Nephron progenitor cell (in vitro differentiated cells): ENCODE data around the gene PCDH1.

Experiments
- DNase-seq: peaks from one replicate; pipeline ENCODE4 v3.0.0; 2021
- H3K27ac Mint-ChIP-seq: 2 replicates; pipeline ENCODE4 v1.8.0; 2021; ENCODE audit warnings: mild to moderate bottlenecking, moderate library complexity, mixed read lengths
- H3K27me3 Mint-ChIP-seq: 2 replicates; pipeline ENCODE4 v1.8.0; 2021; ENCODE audit warnings: mild to moderate bottlenecking, low read depth, mixed read lengths; ENCODE audit not compliant: poor library complexity
- H3K36me3 Mint-ChIP-seq: 2 replicates; pipeline ENCODE4 v1.8.0; 2021; ENCODE audit warnings: low read depth, mixed read lengths
- H3K4me1 Mint-ChIP-seq: 2 replicates; pipeline ENCODE4 v1.8.0; 2021; ENCODE audit warnings: mixed read lengths
- H3K4me3 Mint-ChIP-seq: 2 replicates; pipeline ENCODE4 v1.8.0; 2021; ENCODE audit warnings: mild to moderate bottlenecking, moderate library complexity, mixed read lengths
- H3K9me3 Mint-ChIP-seq: 2 replicates; pipeline ENCODE4 v1.8.0; 2021; ENCODE audit warnings: mild to moderate bottlenecking, moderate library complexity, mixed read lengths
- TF ChIP-seq, protein P1 (sequence below): fragments of 200-600 bp; sonication (generic); IDR thresholded peaks from 2 replicates; pipeline ENCODE4 v1.5.0; 2021; ENCODE audit warnings: antibody characterized with exemption

Gene PCDH1

DNA sequence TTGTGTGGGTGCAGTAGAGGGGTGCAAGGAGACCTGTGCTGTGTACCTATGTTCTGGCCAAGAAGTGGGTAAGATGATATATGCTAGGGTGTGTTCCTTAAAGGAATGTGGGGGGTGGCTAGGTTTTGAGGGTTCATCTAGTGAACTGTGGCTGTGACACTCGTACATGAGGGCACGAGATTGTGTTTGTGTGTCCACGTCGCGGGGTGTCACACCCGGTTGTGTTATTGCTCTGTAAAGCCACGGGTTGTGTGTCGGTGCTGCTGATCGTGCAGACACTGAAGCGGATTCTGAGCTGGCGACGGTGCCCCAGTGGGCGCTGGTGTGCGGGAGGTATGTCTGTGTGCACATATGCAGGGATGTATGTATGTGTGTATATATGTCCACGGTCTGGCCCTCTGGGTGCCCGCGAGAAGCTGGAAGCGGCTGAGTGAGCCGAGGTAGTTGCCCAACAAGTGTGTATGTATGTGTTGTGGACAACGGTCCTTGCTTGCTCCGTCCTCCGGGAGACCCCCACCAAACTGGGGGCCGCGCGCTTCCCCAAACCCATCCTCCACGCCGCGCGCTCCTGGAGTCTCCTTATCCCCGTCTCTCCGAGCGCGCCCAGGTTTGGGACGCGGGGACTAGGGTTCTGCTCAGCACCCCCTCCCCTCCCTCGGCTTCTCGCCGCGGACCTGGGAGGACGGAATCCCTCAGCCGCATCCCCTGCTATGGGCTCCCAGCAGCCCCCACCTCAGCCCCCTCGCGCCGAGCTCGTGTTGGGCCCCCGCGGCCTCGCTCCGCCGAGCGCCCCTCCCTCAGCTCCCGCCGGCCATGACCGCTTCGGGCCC, 639 bp downstream of the PCDH1 start:
- DNase-seq: peak; percentile 31
- H3K36me3 Mint-ChIP-seq: no peaks in the 10 kb centered on the region
- H3K27ac Mint-ChIP-seq: no peak overlapping the region
- peak overlapping the region; percentile 83 for H3K4me3 Mint-ChIP-seq
- no peaks in the 10 kb centered on the region for H3K9me3 Mint-ChIP-seq
- H3K4me1 Mint-ChIP-seq: peaks cover 55% of the 10 kb centered on the region
- peaks cover 96% of the 10 kb centered on the region for H3K27me3 Mint-ChIP-seq
- TF ChIP-seq, protein P1, sequence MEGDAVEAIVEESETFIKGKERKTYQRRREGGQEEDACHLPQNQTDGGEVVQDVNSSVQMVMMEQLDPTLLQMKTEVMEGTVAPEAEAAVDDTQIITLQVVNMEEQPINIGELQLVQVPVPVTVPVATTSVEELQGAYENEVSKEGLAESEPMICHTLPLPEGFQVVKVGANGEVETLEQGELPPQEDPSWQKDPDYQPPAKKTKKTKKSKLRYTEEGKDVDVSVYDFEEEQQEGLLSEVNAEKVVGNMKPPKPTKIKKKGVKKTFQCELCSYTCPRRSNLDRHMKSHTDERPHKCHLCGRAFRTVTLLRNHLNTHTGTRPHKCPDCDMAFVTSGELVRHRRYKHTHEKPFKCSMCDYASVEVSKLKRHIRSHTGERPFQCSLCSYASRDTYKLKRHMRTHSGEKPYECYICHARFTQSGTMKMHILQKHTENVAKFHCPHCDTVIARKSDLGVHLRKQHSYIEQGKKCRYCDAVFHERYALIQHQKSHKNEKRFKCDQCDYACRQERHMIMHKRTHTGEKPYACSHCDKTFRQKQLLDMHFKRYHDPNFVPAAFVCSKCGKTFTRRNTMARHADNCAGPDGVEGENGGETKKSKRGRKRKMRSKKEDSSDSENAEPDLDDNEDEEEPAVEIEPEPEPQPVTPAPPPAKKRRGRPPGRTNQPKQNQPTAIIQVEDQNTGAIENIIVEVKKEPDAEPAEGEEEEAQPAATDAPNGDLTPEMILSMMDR: no peak

DNA sequence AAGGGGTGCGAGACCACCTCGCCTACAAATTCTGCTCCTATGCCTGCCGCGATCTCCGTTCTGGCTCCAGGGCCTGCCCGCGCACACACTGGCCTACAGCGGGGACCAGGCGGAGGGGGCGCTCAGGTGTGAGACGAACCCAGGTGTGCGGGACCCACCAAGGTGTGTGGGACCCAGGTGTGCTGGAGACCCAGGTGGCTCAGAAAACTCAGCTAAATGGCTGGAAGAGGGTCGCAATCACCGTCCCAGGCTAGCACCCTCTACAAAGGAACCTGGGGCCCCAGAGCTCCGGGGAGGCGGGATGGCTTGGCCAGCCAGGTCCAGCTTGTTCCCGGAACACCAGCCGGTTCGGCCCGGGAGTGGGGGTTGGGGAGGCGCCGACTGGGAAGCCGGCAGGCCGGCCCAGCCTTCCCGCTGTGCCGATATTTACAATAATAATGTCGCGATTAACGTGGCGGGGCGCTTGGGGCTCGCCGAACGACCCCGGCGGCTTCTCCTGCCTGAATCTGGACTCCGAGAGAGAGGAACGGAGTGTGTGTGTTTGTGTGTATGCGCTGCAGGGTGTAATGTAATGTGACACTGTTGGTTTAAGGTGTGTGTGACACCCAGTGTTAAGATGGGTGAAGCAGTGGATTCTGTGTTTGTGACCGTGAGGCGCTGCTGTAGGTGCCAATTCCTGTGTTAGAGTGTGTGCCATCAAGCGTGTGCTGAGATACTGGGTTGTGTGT, 1.4 kb downstream of the PCDH1 start:
- DNase-seq: peak; percentile 30
- Mint-ChIP-seq H3K36me3 (no peaks in the 10 kb centered on the region), H3K9me3 (no peaks in the 10 kb centered on the region), H3K27ac (no peak overlapping the region), H3K4me3 (peak overlapping the region; percentile 83), H3K4me1 (peaks cover 48% of the 10 kb centered on the region), H3K27me3 (peaks cover 95% of the 10 kb centered on the region)
- TF ChIP-seq, protein P1: no peak

DNA sequence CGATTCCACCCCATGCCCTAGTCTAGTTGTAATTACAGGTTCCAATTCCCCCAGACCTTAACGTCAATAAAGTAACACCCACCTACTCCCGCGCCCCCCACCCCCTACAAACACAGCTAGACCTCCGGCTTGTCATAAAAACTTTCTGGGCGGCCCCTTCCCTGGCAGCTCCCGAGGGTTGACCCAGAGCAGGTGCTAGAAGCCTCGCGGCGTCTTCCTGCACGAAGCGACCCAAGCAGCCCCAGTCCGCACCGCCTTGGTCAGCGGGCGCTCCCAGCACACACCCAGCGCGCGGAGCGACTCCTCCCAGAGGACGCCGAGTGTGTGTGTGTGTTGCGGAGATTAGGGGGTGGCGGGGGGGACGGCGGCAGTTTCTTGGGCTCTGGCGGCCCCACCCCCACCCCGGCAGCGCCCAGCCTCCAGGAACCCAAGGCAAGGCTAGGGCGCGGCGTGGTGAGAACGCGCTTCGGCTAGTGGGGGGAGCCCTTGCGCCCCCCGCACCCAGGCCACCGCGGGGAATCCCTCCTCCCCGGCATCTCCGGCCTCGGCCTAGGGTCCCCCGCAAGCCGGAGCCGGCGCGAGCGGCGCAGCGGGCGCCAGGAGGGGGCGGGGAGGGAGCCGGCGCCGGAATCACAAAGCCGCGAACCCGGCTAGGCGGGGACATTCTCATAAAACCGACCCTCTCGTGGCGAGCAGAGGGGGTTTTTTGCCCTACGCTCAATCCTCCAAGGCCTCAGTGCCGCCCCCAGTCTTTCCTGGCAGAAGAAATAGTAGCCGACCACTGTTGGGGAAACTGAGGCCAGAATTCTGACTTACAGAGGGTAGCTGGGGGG, 2.2 kb downstream of the PCDH1 start:
- peak; percentile 54 for DNase-seq
- Mint-ChIP-seq H3K27ac (no peak overlapping the region), H3K27me3 (peaks cover 95% of the 10 kb centered on the region), H3K36me3 (no peaks in the 10 kb centered on the region), H3K4me1 (peaks cover 49% of the 10 kb centered on the region), H3K4me3 (peak overlapping the region; percentile 70), H3K9me3 (no peaks in the 10 kb centered on the region)
- TF ChIP-seq, protein P1: no peak

DNA sequence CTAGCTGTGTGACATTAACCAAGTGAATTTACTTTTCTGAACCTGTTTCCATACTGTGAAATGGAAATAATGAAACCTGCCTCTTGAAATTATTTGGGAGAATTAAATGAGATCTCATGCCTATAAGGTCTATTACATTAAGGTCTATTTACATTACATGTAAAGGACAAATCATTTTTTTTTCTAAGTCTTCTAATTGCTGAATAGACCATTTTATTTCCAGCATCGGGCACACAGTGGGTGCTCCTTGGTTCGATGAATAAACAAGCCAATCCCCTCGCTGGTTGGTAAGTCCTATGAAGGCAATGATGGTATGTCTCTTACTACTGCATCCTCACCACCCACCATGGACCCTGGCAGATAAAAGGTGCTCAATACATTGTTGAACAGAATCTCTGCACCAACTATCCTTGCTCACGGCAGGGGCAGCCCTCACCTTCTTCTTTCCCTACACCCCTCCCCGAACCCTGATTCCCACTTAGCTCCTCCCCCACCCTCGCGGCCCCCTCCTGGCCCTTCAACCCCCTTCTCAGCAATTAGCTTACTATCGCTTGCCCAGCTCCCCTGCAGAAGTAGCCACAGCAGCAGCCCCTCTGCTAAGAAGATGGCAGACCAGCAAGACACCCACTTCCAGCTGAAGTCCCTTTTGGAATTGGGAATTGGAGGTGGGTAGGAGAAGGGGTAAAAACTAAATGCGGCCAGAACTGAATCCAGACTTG, 3.0 kb downstream of the PCDH1 start:
- H3K4me1 Mint-ChIP-seq: peaks cover 57% of the 10 kb centered on the region
- H3K27me3 Mint-ChIP-seq: peaks cover 95% of the 10 kb centered on the region
- H3K36me3 Mint-ChIP-seq: no peaks in the 10 kb centered on the region
- DNase-seq: no peak
- peak overlapping the region; percentile 69 for H3K4me3 Mint-ChIP-seq
- no peak overlapping the region for H3K27ac Mint-ChIP-seq
- no peaks in the 10 kb centered on the region for H3K9me3 Mint-ChIP-seq
- TF ChIP-seq, protein P1: no peak

DNA sequence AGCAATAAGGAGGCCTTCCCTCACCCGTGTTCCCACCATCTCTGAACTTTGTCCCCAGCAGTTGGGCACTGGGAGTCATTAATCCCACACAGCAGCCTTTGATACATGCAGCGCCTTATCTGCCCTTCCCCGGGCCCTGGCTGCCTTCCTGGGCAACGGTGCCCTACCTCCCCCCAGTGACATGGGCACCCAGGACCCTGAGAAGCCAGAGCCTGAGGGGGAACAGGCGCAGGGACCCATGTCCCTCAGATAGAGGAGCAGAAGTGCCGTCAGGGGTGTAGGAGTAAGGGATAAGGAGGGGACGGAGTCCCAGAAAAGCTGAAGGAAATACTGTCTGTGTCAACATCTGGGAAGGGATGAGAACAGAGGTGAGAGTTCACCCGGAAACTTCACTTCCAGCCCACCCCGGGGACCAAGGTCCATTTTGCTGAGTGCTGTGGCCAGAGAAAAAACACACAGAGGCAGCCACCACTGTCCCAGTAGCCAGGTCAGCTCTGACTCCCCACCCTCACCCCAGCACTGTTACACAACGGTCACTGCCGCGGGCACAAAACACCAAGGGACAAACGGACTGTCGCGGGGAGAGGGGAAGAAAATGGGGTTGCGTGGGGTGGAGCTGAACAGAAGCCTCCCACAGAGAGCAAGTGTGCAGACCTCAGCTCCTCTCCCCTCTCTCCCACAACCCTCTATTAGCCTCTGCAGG, 3.8 kb downstream of the PCDH1 start:
- Mint-ChIP-seq H3K27ac (no peak overlapping the region), H3K4me3 (no peak overlapping the region), H3K27me3 (peaks cover 88% of the 10 kb centered on the region), H3K4me1 (peaks cover 56% of the 10 kb centered on the region), H3K9me3 (no peaks in the 10 kb centered on the region), H3K36me3 (no peaks in the 10 kb centered on the region)
- DNase-seq: no peak
- TF ChIP-seq, protein P1: no peak
